NT2/D1 (cell line): ENCODE results near the gene EDA.

Source experiments
- SUZ12 ChIP-seq: IDR thresholded peaks from 2 replicates; pipeline ENCODE4 v1.6.1; 2011; ENCODE audit not compliant: insufficient read length, insufficient read depth; ENCODE audit errors: extremely low read depth
- ZNF274 ChIP-seq: IDR thresholded peaks from 2 replicates; pipeline ENCODE4 v1.6.1; 2011; ENCODE audit warnings: mild to moderate bottlenecking, low read depth, low read length

DNA sequence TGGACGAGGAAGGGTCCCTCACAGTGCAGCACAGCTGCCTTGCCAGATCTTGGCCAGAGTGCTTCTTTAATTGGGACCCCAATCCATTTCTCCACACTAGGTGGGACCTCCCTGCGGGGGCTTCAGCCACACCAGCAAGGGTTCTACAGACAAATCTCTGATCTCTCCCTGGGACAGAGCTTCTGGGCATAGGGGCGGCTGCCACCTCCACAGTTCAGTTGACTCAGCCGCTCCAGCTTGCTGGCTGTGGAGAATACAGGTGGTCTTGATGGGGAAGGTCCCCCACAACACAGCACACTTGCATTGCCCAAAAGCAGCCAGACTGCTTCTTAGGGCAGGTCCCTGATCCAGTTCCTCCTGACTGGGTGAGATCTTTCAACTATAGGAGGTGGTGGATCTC is 199.6 kb downstream of the EDA start:
- no peak for TF ChIP-seq SUZ12
- no peak for TF ChIP-seq ZNF274
